ENCODE data around the gene SNPH. TPM values are rescaled to one million over a fixed set of nuclear protein-coding genes. Genes with fewer than 3 reads are reported as not detected.

SNPH gene
- total and polyA plus RNA-seq, 2 of the 8 experiments (the other 6 are each of a cell fraction or from before 2014, with no cell fraction given), result 0.98 to 4.9 TPM

DNA sequence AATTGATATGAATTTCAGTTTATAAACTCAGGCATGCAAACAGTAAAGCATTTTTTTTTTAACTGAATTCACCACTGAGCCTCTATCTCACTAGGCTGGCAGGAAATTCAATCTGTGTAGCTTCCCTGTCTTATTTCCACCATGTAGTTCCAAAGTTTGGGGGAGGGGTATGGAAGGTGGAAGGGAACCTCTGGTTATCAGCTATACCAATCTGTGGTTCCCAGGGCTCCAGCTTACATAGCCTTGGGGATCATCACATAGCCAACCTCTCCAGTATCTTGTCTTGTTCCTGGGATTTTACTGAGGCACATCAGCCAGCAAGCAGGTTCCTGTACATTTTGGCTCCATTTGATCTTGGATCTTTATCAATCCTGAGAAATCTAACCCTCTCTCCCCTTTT is 24.6 kb upstream of the SNPH start (continued):
- TF ChIP-seq, protein P1, sequence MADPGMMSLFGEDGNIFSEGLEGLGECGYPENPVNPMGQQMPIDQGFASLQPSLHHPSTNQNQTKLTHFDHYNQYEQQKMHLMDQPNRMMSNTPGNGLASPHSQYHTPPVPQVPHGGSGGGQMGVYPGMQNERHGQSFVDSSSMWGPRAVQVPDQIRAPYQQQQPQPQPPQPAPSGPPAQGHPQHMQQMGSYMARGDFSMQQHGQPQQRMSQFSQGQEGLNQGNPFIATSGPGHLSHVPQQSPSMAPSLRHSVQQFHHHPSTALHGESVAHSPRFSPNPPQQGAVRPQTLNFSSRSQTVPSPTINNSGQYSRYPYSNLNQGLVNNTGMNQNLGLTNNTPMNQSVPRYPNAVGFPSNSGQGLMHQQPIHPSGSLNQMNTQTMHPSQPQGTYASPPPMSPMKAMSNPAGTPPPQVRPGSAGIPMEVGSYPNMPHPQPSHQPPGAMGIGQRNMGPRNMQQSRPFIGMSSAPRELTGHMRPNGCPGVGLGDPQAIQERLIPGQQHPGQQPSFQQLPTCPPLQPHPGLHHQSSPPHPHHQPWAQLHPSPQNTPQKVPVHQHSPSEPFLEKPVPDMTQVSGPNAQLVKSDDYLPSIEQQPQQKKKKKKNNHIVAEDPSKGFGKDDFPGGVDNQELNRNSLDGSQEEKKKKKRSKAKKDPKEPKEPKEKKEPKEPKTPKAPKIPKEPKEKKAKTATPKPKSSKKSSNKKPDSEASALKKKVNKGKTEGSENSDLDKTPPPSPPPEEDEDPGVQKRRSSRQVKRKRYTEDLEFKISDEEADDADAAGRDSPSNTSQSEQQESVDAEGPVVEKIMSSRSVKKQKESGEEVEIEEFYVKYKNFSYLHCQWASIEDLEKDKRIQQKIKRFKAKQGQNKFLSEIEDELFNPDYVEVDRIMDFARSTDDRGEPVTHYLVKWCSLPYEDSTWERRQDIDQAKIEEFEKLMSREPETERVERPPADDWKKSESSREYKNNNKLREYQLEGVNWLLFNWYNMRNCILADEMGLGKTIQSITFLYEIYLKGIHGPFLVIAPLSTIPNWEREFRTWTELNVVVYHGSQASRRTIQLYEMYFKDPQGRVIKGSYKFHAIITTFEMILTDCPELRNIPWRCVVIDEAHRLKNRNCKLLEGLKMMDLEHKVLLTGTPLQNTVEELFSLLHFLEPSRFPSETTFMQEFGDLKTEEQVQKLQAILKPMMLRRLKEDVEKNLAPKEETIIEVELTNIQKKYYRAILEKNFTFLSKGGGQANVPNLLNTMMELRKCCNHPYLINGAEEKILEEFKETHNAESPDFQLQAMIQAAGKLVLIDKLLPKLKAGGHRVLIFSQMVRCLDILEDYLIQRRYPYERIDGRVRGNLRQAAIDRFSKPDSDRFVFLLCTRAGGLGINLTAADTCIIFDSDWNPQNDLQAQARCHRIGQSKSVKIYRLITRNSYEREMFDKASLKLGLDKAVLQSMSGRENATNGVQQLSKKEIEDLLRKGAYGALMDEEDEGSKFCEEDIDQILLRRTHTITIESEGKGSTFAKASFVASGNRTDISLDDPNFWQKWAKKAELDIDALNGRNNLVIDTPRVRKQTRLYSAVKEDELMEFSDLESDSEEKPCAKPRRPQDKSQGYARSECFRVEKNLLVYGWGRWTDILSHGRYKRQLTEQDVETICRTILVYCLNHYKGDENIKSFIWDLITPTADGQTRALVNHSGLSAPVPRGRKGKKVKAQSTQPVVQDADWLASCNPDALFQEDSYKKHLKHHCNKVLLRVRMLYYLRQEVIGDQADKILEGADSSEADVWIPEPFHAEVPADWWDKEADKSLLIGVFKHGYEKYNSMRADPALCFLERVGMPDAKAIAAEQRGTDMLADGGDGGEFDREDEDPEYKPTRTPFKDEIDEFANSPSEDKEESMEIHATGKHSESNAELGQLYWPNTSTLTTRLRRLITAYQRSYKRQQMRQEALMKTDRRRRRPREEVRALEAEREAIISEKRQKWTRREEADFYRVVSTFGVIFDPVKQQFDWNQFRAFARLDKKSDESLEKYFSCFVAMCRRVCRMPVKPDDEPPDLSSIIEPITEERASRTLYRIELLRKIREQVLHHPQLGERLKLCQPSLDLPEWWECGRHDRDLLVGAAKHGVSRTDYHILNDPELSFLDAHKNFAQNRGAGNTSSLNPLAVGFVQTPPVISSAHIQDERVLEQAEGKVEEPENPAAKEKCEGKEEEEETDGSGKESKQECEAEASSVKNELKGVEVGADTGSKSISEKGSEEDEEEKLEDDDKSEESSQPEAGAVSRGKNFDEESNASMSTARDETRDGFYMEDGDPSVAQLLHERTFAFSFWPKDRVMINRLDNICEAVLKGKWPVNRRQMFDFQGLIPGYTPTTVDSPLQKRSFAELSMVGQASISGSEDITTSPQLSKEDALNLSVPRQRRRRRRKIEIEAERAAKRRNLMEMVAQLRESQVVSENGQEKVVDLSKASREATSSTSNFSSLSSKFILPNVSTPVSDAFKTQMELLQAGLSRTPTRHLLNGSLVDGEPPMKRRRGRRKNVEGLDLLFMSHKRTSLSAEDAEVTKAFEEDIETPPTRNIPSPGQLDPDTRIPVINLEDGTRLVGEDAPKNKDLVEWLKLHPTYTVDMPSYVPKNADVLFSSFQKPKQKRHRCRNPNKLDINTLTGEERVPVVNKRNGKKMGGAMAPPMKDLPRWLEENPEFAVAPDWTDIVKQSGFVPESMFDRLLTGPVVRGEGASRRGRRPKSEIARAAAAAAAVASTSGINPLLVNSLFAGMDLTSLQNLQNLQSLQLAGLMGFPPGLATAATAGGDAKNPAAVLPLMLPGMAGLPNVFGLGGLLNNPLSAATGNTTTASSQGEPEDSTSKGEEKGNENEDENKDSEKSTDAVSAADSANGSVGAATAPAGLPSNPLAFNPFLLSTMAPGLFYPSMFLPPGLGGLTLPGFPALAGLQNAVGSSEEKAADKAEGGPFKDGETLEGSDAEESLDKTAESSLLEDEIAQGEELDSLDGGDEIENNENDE (IDR thresholded peaks at IDR 0.05; ENCODE audit: insufficient replicate concordance, low read length), result no peak
- no peak for TF ChIP-seq FOSL1 (IDR thresholded peaks at IDR 0.05; ENCODE audit: insufficient read depth, low read depth, low read length)
- no peak for TF ChIP-seq NANOG (IDR thresholded peaks at IDR 0.05; ENCODE audit: insufficient read depth, low read depth, low read length, poor library complexity, severe bottlenecking)
- TF ChIP-seq SUZ12 (IDR thresholded peaks at IDR 0.05; ENCODE audit: low read length), result no peak
- no peak for TF ChIP-seq USF2 (IDR thresholded peaks at IDR 0.05; ENCODE audit: low read length)
- TF ChIP-seq SIX5 (IDR thresholded peaks at IDR 0.05; ENCODE audit: low read depth, low read length), result no peak
- no peak for TF ChIP-seq CREB1 (IDR thresholded peaks at IDR 0.05)
- TF ChIP-seq KDM5A (IDR thresholded peaks at IDR 0.05; ENCODE audit: low read length), result no peak
- TF ChIP-seq ATF2 (IDR thresholded peaks at IDR 0.05; ENCODE audit: low read length), result no peak

Data from H1 (cell line).